Mucosa of gallbladder (tissue), 1 donor: ENCODE data around the gene DNM2. TPM values are rescaled to one million over a fixed set of nuclear protein-coding genes. Genes with fewer than 3 reads are reported as not detected.
A peak's percentile ranks its signal among the peaks of the same experiment; 100 is the strongest.
"Not testable (repeated sequence)": the region's sequence is repeated elsewhere in the genome, so short reads cannot be mapped to it uniquely, and the experiment has no call there.

ENCODE experiments used
- DNase-seq: peaks from one replicate; pipeline ENCODE4 v3.0.0-alpha.2; 2020; ENCODE audit warnings: low spot score
- total RNA-seq: library from RNA; stranded (reverse); gene quantifications from one replicate; pipeline ENCODE4 v1.2.1, GENCODE V29; 2021
- donor health status: DM: no; HTN: no; CAD: no.

The DNM2 gene
- total RNA-seq, 1 donor from 2014 or later = 227 TPM

- no peak for DNase-seq
These were observed 145.3 kb downstream of the DNM2 start for GRCh38 chr19:10863107-10863717.

- DNase-seq = peak; percentile 85
These were observed 146.6 kb downstream of the DNM2 start for GRCh38 chr19:10864538-10864899.

- no peak for DNase-seq
These were observed 148.6 kb downstream of the DNM2 start for GRCh38 chr19:10866495-10866894.

- DNase-seq = no peak
These were observed 151.1 kb downstream of the DNM2 start for GRCh38 chr19:10868872-10869547.

GRCh38 chr19:10869872-10870311 is 152.0 kb downstream of the DNM2 start:
- not testable (repeated sequence) for DNase-seq

GRCh38 chr19:10870501-10870954 is 152.6 kb downstream of the DNM2 start:
- DNase-seq = no peak

GRCh38 chr19:10870955-10871603 is 153.2 kb downstream of the DNM2 start, which contains the start of gene CARM1:
Gene CARM1, plus strand, starts transcription at chr19:10871553. Its CDS starts 150 bp downstream, at chr19:10871703.
- DNase-seq = peak; percentile 99

GRCh38 chr19:10871711-10872545 is 154.0 kb downstream of the DNM2 start:
- DNase-seq = no peak

GRCh38 chr19:10872546-10873107 is 154.7 kb downstream of the DNM2 start:
- DNase-seq = no peak

- DNase-seq = no peak
These were observed 156.1 kb downstream of the DNM2 start for GRCh38 chr19:10874024-10874423.

- no peak for DNase-seq
These were observed 158.8 kb downstream of the DNM2 start for GRCh38 chr19:10876459-10877240.

GRCh38 chr19:10877608-10878007 is 159.7 kb downstream of the DNM2 start:
- DNase-seq = not testable (repeated sequence)

- DNase-seq = no peak
These were observed 160.4 kb downstream of the DNM2 start for GRCh38 chr19:10878253-10878652.

Other genes with a start within 250 kb of the DNM2 start
- 81.7 TPM for gene KEAP1, start 214.7 kb upstream of the DNM2 start, total RNA-seq
- 0.20 TPM for gene S1PR5, start 200.6 kb upstream of the DNM2 start, total RNA-seq
- 29.5 TPM for gene ATG4D, start 174.2 kb upstream of the DNM2 start, total RNA-seq
- gene KRI1, start 152.1 kb upstream of the DNM2 start, total RNA-seq = 21.1 TPM
- 6.2 TPM for gene CDKN2D, start 149.1 kb upstream of the DNM2 start, total RNA-seq
- 88.3 TPM for gene AP1M2, start 130.8 kb upstream of the DNM2 start, total RNA-seq
- gene SLC44A2, start 92.5 kb upstream of the DNM2 start, total RNA-seq = 223 TPM
- 162 TPM for gene ILF3, start 63.7 kb upstream of the DNM2 start, total RNA-seq
- gene QTRT1, start 16.6 kb upstream of the DNM2 start, total RNA-seq = 48.2 TPM
- gene TMED1, start 118.1 kb downstream of the DNM2 start, total RNA-seq = 30.2 TPM
- gene C19orf38, start 130.3 kb downstream of the DNM2 start, total RNA-seq = 0.78 TPM
- gene CARM1, start 153.5 kb downstream of the DNM2 start, total RNA-seq = 33.5 TPM
- 76.8 TPM for gene YIPF2, start 210.6 kb downstream of the DNM2 start, total RNA-seq
- gene TIMM29, start 210.7 kb downstream of the DNM2 start, total RNA-seq = 23.8 TPM
- gene SMARCA4, start 243.0 kb downstream of the DNM2 start, total RNA-seq = 95.5 TPM